Fibroblast of lung (primary cell): ENCODE measurements around the gene DAZ4.
"Not testable (repeated sequence)": the region's sequence is repeated elsewhere in the genome, so short reads cannot be mapped to it uniquely, and the experiment has no call there.

Experiments used
- EZH2 ChIP-seq: IDR thresholded peaks from 2 replicates; pipeline ENCODE4 v1.5.1; 2012; ENCODE audit warnings: low read length, control low read depth, mild to moderate bottlenecking; ENCODE audit errors: missing control alignments
- TF ChIP-seq, protein P1 (sequence below), 2 donors: IDR thresholded peaks in 1 of 2; conservative IDR thresholded peaks in 1 of 2; 1 replicate in 1 of 2; 2 replicates in 1 of 2; pipeline ENCODE4 v1.5.1; 2011 to 2012; ENCODE audit warnings: low read length in 2 of 2, control low read depth in 1 of 2, inconsistent platforms in 1 of 2, low read depth in 1 of 2, mild to moderate bottlenecking in 1 of 2

GRCh38 chrY:24825069-24825468 is 8.7 kb upstream of the DAZ4 start:
- TF ChIP-seq, protein P1, sequence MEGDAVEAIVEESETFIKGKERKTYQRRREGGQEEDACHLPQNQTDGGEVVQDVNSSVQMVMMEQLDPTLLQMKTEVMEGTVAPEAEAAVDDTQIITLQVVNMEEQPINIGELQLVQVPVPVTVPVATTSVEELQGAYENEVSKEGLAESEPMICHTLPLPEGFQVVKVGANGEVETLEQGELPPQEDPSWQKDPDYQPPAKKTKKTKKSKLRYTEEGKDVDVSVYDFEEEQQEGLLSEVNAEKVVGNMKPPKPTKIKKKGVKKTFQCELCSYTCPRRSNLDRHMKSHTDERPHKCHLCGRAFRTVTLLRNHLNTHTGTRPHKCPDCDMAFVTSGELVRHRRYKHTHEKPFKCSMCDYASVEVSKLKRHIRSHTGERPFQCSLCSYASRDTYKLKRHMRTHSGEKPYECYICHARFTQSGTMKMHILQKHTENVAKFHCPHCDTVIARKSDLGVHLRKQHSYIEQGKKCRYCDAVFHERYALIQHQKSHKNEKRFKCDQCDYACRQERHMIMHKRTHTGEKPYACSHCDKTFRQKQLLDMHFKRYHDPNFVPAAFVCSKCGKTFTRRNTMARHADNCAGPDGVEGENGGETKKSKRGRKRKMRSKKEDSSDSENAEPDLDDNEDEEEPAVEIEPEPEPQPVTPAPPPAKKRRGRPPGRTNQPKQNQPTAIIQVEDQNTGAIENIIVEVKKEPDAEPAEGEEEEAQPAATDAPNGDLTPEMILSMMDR (conservative IDR thresholded peaks at IDR 0.05 in 1 of 2, IDR thresholded peaks at IDR 0.05 in 1 of 2; ENCODE audit: low read depth in 1 of 2, low read length in 2 of 2), result not testable (repeated sequence)
- not testable (repeated sequence) for TF ChIP-seq EZH2
